DOHH2 (cell line): ENCODE measurements around the gene CACNA2D4.

Experiments used
- EZH2phosphoT487 ChIP-seq: fragments of 200-600 bp; sonication (generic); IDR thresholded peaks from 2 replicates; pipeline ENCODE4 v1.6.1; 2017; ENCODE audit warnings: borderline replicate concordance, mild to moderate bottlenecking, antibody characterized with exemption, low read length, moderate library complexity, mixed read lengths
- TF ChIP-seq, protein P1 (sequence below): fragments of 200-600 bp; sonication (generic); IDR thresholded peaks from one replicate; pipeline ENCODE4 v1.5.1; 2014; ENCODE audit warnings: antibody characterized with exemption, mild to moderate bottlenecking, low read depth, low read length; ENCODE audit not compliant: poor library complexity, severe bottlenecking

DNA sequence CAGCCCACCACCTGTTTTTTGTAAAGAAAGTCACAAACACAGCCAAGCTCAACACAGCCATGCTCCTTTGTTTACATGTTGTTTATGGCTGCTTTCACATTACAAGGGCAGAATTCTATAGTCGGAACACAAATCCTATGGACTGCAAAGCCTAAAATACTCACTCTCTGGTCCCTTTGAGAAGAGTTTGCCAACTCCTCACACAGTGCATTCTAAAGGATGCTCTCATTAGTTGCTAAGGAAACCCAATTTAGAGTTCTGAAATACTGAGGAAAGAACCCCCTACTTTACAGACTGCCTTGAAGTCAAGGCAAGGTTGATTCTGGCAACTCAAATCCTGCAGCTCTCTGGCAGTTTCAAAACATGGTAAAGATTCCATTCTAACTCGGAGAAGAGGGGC, 47.5 kb upstream of the CACNA2D4 start:
- TF ChIP-seq, protein P1, sequence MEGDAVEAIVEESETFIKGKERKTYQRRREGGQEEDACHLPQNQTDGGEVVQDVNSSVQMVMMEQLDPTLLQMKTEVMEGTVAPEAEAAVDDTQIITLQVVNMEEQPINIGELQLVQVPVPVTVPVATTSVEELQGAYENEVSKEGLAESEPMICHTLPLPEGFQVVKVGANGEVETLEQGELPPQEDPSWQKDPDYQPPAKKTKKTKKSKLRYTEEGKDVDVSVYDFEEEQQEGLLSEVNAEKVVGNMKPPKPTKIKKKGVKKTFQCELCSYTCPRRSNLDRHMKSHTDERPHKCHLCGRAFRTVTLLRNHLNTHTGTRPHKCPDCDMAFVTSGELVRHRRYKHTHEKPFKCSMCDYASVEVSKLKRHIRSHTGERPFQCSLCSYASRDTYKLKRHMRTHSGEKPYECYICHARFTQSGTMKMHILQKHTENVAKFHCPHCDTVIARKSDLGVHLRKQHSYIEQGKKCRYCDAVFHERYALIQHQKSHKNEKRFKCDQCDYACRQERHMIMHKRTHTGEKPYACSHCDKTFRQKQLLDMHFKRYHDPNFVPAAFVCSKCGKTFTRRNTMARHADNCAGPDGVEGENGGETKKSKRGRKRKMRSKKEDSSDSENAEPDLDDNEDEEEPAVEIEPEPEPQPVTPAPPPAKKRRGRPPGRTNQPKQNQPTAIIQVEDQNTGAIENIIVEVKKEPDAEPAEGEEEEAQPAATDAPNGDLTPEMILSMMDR: no peak
- TF ChIP-seq EZH2phosphoT487: no peak
